ENCODE measurements around the gene GBP1. TPM values are rescaled to one million over a fixed set of nuclear protein-coding genes. Genes with fewer than 3 reads are reported as not detected.

Gene GBP1
- total RNA-seq, 1 experiment from 2014 or later = 0.15 TPM

DNA sequence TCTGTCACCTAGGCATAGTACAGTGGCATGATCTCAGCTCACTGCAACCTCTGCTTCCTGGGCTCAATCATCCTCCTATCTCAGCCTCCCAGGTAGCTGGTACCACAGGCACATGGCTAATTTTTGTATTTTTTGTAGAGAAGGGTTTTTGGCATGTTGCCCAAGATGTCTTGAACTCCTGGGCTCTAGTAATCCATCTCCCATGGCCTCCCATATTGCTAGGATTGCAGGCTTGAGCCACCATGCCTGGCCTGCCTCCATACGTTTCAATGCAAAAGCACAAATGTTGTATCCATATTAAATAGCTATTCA is 24.7 kb downstream of the GBP1 start:
- Histone ChIP-seq H2AFZ (ENCODE audit: low read depth, low read length, poor library complexity, severe bottlenecking) (no peak overlapping the region), H3K9ac (ENCODE audit: low read length) (no peak overlapping the region), H3K4me2 (ENCODE audit: low read length) (no peak overlapping the region), H3K9me3 (ENCODE audit: control insufficient read depth in 1 of 2, insufficient read depth in 1 of 2, low read depth in 1 of 2, low read length in 2 of 2) (no peaks in the 10 kb centered on the region), H3K27me3 (ENCODE audit: insufficient read depth, low read length) (no peaks in the 10 kb centered on the region), H3K9me2 (ENCODE audit: insufficient read depth) (no peaks in the 10 kb centered on the region), H3K36me3 (ENCODE audit: control insufficient read depth in 1 of 2, insufficient read depth in 2 of 2, low read length in 2 of 2) (no peaks in the 10 kb centered on the region), H3K27ac (ENCODE audit: low read depth, low read length) (no peak overlapping the region), H4K20me1 (ENCODE audit: insufficient read depth) (no peaks in the 10 kb centered on the region), H3K79me2 (ENCODE audit: insufficient read depth, low read length) (no peaks in the 10 kb centered on the region), H3K4me3 (replicated peaks in 1 of 2; ENCODE audit: low read depth in 1 of 2, low read length in 2 of 2) (no peak overlapping the region), H3K4me1 (ENCODE audit: control insufficient read depth in 1 of 2, insufficient read depth in 2 of 2, low read length in 2 of 2) (no peaks in the 10 kb centered on the region)
- ATAC-seq (no peak), DNase-seq (ENCODE audit: low read depth, low spot score) (no peak)
- intact Hi-C loops (cut with micrococcal nuclease) = no loop called here
- TF ChIP-seq CTCF (IDR thresholded peaks at IDR 0.05 in 2 of 3, conservative IDR thresholded peaks at IDR 0.05 in 1 of 3; ENCODE audit: borderline replicate concordance in 1 of 3, insufficient read depth in 1 of 3, low read depth in 2 of 3, low read length in 2 of 3) (no peak), ATF3 (IDR thresholded peaks at IDR 0.05) (no peak), YY1 (IDR thresholded peaks at IDR 0.05; ENCODE audit: extremely low read depth, insufficient replicate concordance, low read depth, low read length) (no peak), JUND (IDR thresholded peaks at IDR 0.05) (no peak), POLR2A (IDR thresholded peaks at IDR 0.05; ENCODE audit: borderline replicate concordance, extremely low read depth, insufficient read depth, insufficient read length) (no peak), CBX3 (IDR thresholded peaks at IDR 0.05; ENCODE audit: low read depth) (no peak), CEBPB (IDR thresholded peaks at IDR 0.05; ENCODE audit: low read depth) (no peak)
- TF ChIP-seq, protein P1, sequence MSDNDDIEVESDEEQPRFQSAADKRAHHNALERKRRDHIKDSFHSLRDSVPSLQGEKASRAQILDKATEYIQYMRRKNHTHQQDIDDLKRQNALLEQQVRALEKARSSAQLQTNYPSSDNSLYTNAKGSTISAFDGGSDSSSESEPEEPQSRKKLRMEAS (IDR thresholded peaks at IDR 0.05) = no peak
- CTCF ChIA-PET = no interaction called here
- no TSS peak for BruUV-seq (replicated peaks)
- RAD21 ChIA-PET (ENCODE audit: low non-redundant PET in 1 of 2, low total read pairs in 2 of 2, uncharacterized antibody in 2 of 2, unreplicated experiment in 2 of 2) = no interaction called here
- POLR2A ChIA-PET = no interaction called here

DNA sequence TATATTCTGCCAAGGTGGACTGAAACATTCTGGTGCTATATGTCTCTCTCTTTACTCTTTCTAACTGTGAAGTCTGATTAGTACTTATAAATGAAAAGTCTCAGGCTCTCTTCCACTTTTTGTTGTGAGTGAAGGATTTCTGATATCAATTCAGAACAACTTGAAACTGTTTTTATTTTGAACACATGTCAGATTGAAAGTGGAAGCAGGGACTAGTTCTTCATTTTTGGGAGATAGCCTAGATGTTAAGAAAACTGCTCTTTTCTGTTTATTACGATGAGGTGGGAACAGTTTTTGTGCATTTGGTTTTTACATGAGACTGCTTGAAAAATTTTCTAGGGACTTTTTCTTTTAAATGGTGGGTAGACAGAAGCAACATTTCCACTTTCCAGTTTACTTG is 27.8 kb downstream of the GBP1 start:
- no peak overlapping the region for H3K4me3 ChIP-seq (replicated peaks in 1 of 2; ENCODE audit: low read depth in 1 of 2, low read length in 2 of 2)
- intact Hi-C loops (cut with micrococcal nuclease) = no loop called here
- no peaks in the 10 kb centered on the region for H4K20me1 ChIP-seq (ENCODE audit: insufficient read depth)
- H3K79me2 ChIP-seq (ENCODE audit: insufficient read depth, low read length) = no peaks in the 10 kb centered on the region
- H3K4me1 ChIP-seq (ENCODE audit: control insufficient read depth in 1 of 2, insufficient read depth in 2 of 2, low read length in 2 of 2) = no peaks in the 10 kb centered on the region
- CTCF ChIA-PET = no interaction called here
- BruUV-seq (replicated peaks) = no TSS peak
- RAD21 ChIA-PET (ENCODE audit: low non-redundant PET in 1 of 2, low total read pairs in 2 of 2, uncharacterized antibody in 2 of 2, unreplicated experiment in 2 of 2) = no interaction called here
- no peak overlapping the region for H3K4me2 ChIP-seq (ENCODE audit: low read length)
- H3K36me3 ChIP-seq (ENCODE audit: control insufficient read depth in 1 of 2, insufficient read depth in 2 of 2, low read length in 2 of 2) = no peaks in the 10 kb centered on the region
- H3K27ac ChIP-seq (ENCODE audit: low read depth, low read length) = no peak overlapping the region
- POLR2A ChIA-PET = no interaction called here
- no peaks in the 10 kb centered on the region for H3K9me2 ChIP-seq (ENCODE audit: insufficient read depth)
- H3K27me3 ChIP-seq (ENCODE audit: insufficient read depth, low read length) = no peaks in the 10 kb centered on the region
- no peak for DNase-seq (ENCODE audit: low read depth, low spot score)
- no peaks in the 10 kb centered on the region for H3K9me3 ChIP-seq (ENCODE audit: control insufficient read depth in 1 of 2, insufficient read depth in 1 of 2, low read depth in 1 of 2, low read length in 2 of 2)
- H3K9ac ChIP-seq (ENCODE audit: low read length) = no peak overlapping the region
- H2AFZ ChIP-seq (ENCODE audit: low read depth, low read length, poor library complexity, severe bottlenecking) = no peak overlapping the region
- no peak for ATAC-seq
- TF ChIP-seq SIN3A (IDR thresholded peaks at IDR 0.05; ENCODE audit: low read depth) (no peak), REST (IDR thresholded peaks at IDR 0.05; ENCODE audit: low read depth) (no peak), ZFX (IDR thresholded peaks at IDR 0.05) (no peak), CBX3 (IDR thresholded peaks at IDR 0.05; ENCODE audit: low read depth) (no peak), FOSL1 (IDR thresholded peaks at IDR 0.05; ENCODE audit: low read depth) (no peak), EZH2phosphoT487 (IDR thresholded peaks at IDR 0.05; ENCODE audit: borderline replicate concordance) (no peak), RAD21 (IDR thresholded peaks at IDR 0.05; ENCODE audit: low read depth) (no peak), ELF1 (IDR thresholded peaks at IDR 0.05; ENCODE audit: borderline replicate concordance, low read depth) (no peak), SRF (IDR thresholded peaks at IDR 0.05; ENCODE audit: low read depth) (no peak), POLR2AphosphoS5 (IDR thresholded peaks at IDR 0.05; ENCODE audit: low read depth, low read length) (no peak), TCF7L2 (IDR thresholded peaks at IDR 0.05; ENCODE audit: borderline replicate concordance, extremely low read depth, insufficient read depth, insufficient read length) (no peak)
- TF ChIP-seq, protein P1 (IDR thresholded peaks at IDR 0.05) = no peak

Measured in HCT116 (cell line).